SH-SY5Y (cell line): ENCODE results near the gene EFNB2.

Source experiments
- GATA2 ChIP-seq: IDR thresholded peaks from 2 replicates; pipeline ENCODE4 v1.6.1; 2011; ENCODE audit warnings: mild to moderate bottlenecking, low read depth, low read length
- GATA3 ChIP-seq: IDR thresholded peaks from 2 replicates; pipeline ENCODE4 v1.6.1; 2011; ENCODE audit warnings: low read depth, mild to moderate bottlenecking, low read length, moderate library complexity

DNA sequence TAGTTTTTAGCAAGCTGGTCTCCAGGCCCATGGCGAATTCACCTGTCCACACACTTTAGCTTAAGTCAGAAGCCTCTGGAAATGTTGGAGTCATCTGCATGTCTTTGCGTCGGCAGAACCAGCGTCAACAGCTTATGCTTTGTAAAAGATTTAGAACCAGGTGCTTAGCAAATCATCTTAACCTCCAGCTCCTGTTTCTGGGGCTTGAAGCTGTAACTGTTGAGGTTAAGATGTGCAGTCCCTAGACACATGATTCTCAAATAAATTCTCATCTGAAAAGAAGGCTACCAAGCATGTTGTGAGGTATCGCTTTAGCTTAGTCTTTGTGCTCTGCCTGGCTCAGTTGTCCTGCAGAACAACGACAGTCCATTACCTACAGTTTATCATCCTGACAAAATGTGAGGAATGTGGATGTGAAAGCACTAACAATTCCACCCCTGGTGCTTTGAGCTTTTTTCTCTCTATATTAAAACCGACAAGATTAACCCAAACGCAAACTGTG lies 4.4 kb downstream of the EFNB2 start:
- TF ChIP-seq GATA2 = no peak
- no peak for TF ChIP-seq GATA3
